BJ (cell line): Measurements from ENCODE around the gene SAMD9. TPM values are rescaled to one million over a fixed set of nuclear protein-coding genes. Genes with fewer than 3 reads are reported as not detected.

Experiments used
- CTCF ChIA-PET: fragments of 350-600 bp; formaldehyde crosslinking; extraction: SDS; loops from one replicate; lab custom pipeline; 2021; ENCODE audit warnings: antibody characterized with exemption, inconsistent platforms; lab: Yijun Ruan, JAX
- POLR2A ChIA-PET: fragments of 300-600 bp; sonication (Branson Sonifier 250); formaldehyde crosslinking; extraction: SDS; loops from one replicate; lab custom pipeline; 2021; ENCODE audit warnings: antibody characterized with exemption; lab: Charles Lee
- DNase-seq: peaks from one replicate; pipeline ENCODE4 v3.0.0-alpha.2; 2011; ENCODE audit warnings: low read depth
- H3K27me3 ChIP-seq: 2 replicates; pipeline ENCODE4 v1.6.0; 2011; ENCODE audit warnings: low read length; ENCODE audit not compliant: control insufficient read depth, insufficient read depth
- H3K36me3 ChIP-seq: 2 replicates; pipeline ENCODE4 v1.5.1; 2011; ENCODE audit warnings: low read length; ENCODE audit not compliant: control insufficient read depth, insufficient read depth
- H3K4me3 ChIP-seq: 2 replicates; pipeline ENCODE4 v1.5.1; 2011; ENCODE audit warnings: low read depth, mild to moderate bottlenecking, control low read depth, low read length
- CTCF ChIP-seq: IDR thresholded peaks from 2 replicates; pipeline ENCODE4 v1.5.1; 2011; ENCODE audit warnings: low read depth, mild to moderate bottlenecking, control low read depth, inconsistent platforms, low read length, moderate library complexity; ENCODE audit not compliant: insufficient read depth
- polyA plus RNA-seq: library from polyadenylated mRNA; depleted of rRNA; stranded (reverse); fragments of >200 nt; gene quantifications from 2 replicates; pipeline ENCODE4 v1.2.3, GENCODE V29; 2011

Gene SAMD9
- polyA plus RNA-seq, 1 experiment: 2.8 TPM

DNA sequence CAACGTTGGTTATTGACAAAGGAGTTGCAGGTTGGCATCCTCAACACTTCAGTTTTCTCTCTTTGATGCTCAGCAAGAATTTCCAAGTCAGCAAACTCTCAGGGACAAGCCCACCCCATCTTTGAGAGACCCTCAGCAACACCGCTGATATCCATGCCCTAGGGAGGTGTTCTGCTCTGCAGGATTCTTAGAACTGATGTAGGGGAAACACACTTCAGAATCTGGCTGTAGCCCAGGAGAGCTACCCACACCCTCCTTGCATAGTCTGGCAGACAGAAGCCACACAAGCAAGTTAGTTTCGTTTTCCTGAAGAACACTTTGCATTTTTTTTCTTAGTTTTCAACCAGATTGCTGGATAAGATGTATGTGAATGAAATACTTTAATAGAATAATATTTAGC, 29.6 kb upstream of the SAMD9 start:
- DNase-seq: no peak
- Histone ChIP-seq H3K36me3 (no peaks in the 10 kb centered on the region), H3K27me3 (no peaks in the 10 kb centered on the region), H3K4me3 (peak overlapping the region; percentile 30)
- ChIA-PET CTCF (no interaction called here), POLR2A (no interaction called here)
- TF ChIP-seq CTCF: no peak

GRCh38 chr7:93146472-93147141, 28.8 kb upstream of the SAMD9 start:
- no peak for DNase-seq
- Histone ChIP-seq H3K27me3 (no peaks in the 10 kb centered on the region), H3K36me3 (no peaks in the 10 kb centered on the region), H3K4me3 (peak overlapping the region; percentile 30)
- ChIA-PET CTCF (no interaction called here), POLR2A (no interaction called here)
- TF ChIP-seq CTCF: no peak

GRCh38 chr7:93146036-93146435, 28.3 kb upstream of the SAMD9 start:
- no peaks in the 10 kb centered on the region for H3K27me3 ChIP-seq
- H3K36me3 ChIP-seq: no peaks in the 10 kb centered on the region
- POLR2A ChIA-PET: no interaction called here
- no peak for DNase-seq
- no peak overlapping the region for H3K4me3 ChIP-seq
- CTCF ChIA-PET: no interaction called here
- TF ChIP-seq CTCF: no peak

- Histone ChIP-seq H3K27me3 (no peaks in the 10 kb centered on the region), H3K4me3 (no peak overlapping the region), H3K36me3 (no peaks in the 10 kb centered on the region)
- POLR2A ChIA-PET: no interaction called here
- TF ChIP-seq CTCF: no peak
- DNase-seq: no peak
- CTCF ChIA-PET: interaction anchor here (1.2 kb wide), 1 partner anchor 11 kb away, joined by 6 read pairs; no protein-coding TSS in a partner anchor
These were observed 27.6 kb upstream of the SAMD9 start for GRCh38 chr7:93145354-93145753.

DNA sequence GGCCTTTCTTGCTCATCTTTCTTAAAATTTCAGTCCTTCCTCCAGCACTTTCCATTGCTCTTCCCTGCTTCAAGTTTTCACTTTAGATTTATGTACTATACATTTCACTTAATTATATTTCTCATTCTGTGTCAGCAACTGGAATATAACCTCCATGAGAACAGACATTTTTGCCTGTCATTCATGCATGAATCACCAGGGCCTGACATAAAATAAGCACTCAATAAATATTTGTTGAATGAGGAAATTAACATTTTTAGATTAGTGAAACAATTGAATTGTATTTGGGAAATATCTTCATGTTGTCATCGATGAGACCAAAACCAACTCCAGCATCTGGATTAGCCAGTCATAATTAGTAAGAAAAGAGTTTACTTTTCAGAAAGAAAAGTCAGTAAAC, 24.3 kb upstream of the SAMD9 start:
- no peak for DNase-seq
- TF ChIP-seq CTCF: no peak
- CTCF ChIA-PET: interaction anchor here (1.8 kb wide), 1 partner anchor 24 kb away, joined by 5 read pairs; the partner anchor contains the start of gene SAMD9
- no peaks in the 10 kb centered on the region for H3K27me3 ChIP-seq
- no peaks in the 10 kb centered on the region for H3K36me3 ChIP-seq
- H3K4me3 ChIP-seq: no peak overlapping the region
- POLR2A ChIA-PET: no interaction called here
